ENCODE data around the gene PCDH1. TPM values are rescaled to one million over a fixed set of nuclear protein-coding genes. Genes with fewer than 3 reads are reported as not detected.

The PCDH1 gene
- total and polyA plus RNA-seq, 3 donors from 2014 or later: 5.6 to 10.6 (median 9.6) TPM

GRCh38 chr5:141806626-141807025 lies 71.6 kb downstream of the PCDH1 start:
- Histone ChIP-seq H3K36me3 (ENCODE audit: low read depth, missing control alignments) (no peaks in the 10 kb centered on the region), H3K27me3 (no peaks in the 10 kb centered on the region), H3K4me1 (peaks cover 3% of the 10 kb centered on the region), H3K4me3 (no peak overlapping the region), H3K27ac (no peak overlapping the region), H3K9me3 (no peaks in the 10 kb centered on the region)
- TF ChIP-seq POLR2A (IDR thresholded peaks at IDR 0.05): no peak
- no peak for TF ChIP-seq CTCF (IDR thresholded peaks at IDR 0.05)
- no peak for DNase-seq
- intact Hi-C loops (cut with DNase I; ENCODE audit: low total_unique reads): no loop called here
- WGBS, 2 donors: 64 to 77% methylated on average over 5 of the region's 5 CpGs

DNA sequence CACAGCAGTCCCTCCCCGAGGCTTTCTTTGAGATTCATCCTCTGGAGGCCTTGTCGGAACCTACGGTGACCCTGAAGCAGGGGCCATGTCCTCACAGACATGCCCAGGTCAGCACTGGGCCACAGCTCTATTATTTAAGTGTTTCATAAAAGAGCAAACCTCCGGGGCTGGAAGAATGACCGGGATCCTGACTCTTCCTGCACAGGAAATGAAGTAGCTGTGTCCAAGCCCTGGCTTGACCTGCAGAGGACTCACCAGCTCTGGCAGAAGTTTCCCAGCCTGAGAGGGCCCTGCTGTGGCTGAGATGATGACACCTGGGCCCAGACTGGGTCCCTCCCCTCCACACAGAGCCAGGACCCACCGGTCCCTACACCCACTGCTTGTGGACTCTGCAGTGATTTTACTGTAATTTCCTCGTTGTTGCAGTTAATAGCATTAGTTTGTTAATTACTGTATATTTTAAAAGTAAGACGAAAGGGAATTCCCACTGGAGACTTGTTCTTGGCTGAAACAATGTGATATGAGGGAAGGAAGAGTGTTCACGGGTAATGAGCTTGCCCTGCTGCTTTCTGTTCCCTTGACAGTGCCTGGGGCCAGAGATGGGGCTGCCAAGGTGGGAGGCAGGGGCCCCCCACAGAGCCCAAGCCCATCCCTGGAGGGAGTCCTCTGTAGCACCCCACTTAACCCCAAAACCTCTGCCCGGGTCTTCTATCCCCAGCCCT lies 72.2 kb downstream of the PCDH1 start:
- H3K36me3 ChIP-seq (ENCODE audit: low read depth, missing control alignments): no peaks in the 10 kb centered on the region
- WGBS, 2 donors: 34 to 57% methylated on average over 9 to 10 of the region's 10 CpGs
- no peak for DNase-seq
- no peaks in the 10 kb centered on the region for H3K9me3 ChIP-seq
- no peak overlapping the region for H3K4me3 ChIP-seq
- intact Hi-C loops (cut with DNase I; ENCODE audit: low total_unique reads): no loop called here
- no peak overlapping the region for H3K27ac ChIP-seq
- no peak for TF ChIP-seq POLR2A (IDR thresholded peaks at IDR 0.05)
- peaks cover 3% of the 10 kb centered on the region for H3K4me1 ChIP-seq
- H3K27me3 ChIP-seq: no peaks in the 10 kb centered on the region

- TF ChIP-seq CTCF (IDR thresholded peaks at IDR 0.05): no peak
- H3K4me1 ChIP-seq: peaks cover 3% of the 10 kb centered on the region
- no peaks in the 10 kb centered on the region for H3K36me3 ChIP-seq (ENCODE audit: low read depth, missing control alignments)
- no peak overlapping the region for H3K27ac ChIP-seq
- DNase-seq: no peak
- intact Hi-C loops (cut with DNase I; ENCODE audit: low total_unique reads): no loop called here
- 69 to 81% methylated on average over 5 of the region's 5 CpGs for WGBS, 2 donors
- H3K4me3 ChIP-seq: no peak overlapping the region
- H3K27me3 ChIP-seq: no peaks in the 10 kb centered on the region
- H3K9me3 ChIP-seq: no peaks in the 10 kb centered on the region
Observed at GRCh38 chr5:141804475-141804874, 73.7 kb downstream of the PCDH1 start.

Other genes with a start within 250 kb of the PCDH1 start
- 10 to 100 TPM; 63.9 to 76.5 TPM for gene HDAC3, start 241.6 kb downstream of the PCDH1 start, total RNA-seq
- 57.3 TPM for gene HDAC3, start 241.6 kb downstream of the PCDH1 start, polyA plus RNA-seq (ENCODE audit: insufficient read depth, low read depth, low replicate concordance)
- 10 to 100 TPM; 11.3 to 17.0 TPM for gene RELL2, start 241.4 kb downstream of the PCDH1 start, total RNA-seq
- gene RELL2, start 241.4 kb downstream of the PCDH1 start, polyA plus RNA-seq (ENCODE audit: insufficient read depth, low read depth, low replicate concordance): 8.6 TPM
- 10 to 100 TPM; 19.3 to 21.3 TPM for gene FCHSD1, start 227.0 kb downstream of the PCDH1 start, total RNA-seq
- gene FCHSD1, start 227.0 kb downstream of the PCDH1 start, polyA plus RNA-seq (ENCODE audit: insufficient read depth, low read depth, low replicate concordance): 12.9 TPM
- gene ARAP3, start 196.2 kb downstream of the PCDH1 start, total RNA-seq: 1 to 10 TPM; 4.0 to 4.1 TPM
- gene ARAP3, start 196.2 kb downstream of the PCDH1 start, polyA plus RNA-seq (ENCODE audit: insufficient read depth, low read depth, low replicate concordance): 4.8 TPM
- 10 to 100 TPM; 69.9 to 75.8 TPM for gene DELE1, start 45.5 kb upstream of the PCDH1 start, total RNA-seq
- 51.2 TPM for gene DELE1, start 45.5 kb upstream of the PCDH1 start, polyA plus RNA-seq (ENCODE audit: insufficient read depth, low read depth, low replicate concordance)
- 1 to 10 TPM in 1 of 2 donors, under 1 TPM in 1; 0.31 to 2.0 TPM for gene PCDH12, start 79.8 kb upstream of the PCDH1 start, total RNA-seq
- gene PCDH12, start 79.8 kb upstream of the PCDH1 start, polyA plus RNA-seq (ENCODE audit: insufficient read depth, low read depth, low replicate concordance): 1.6 TPM
- gene RNF14, start 90.7 kb upstream of the PCDH1 start, total RNA-seq: 100 to 1,000 TPM in 1 of 2 donors, 10 to 100 TPM in 1; 98.8 to 101 TPM
- 149 TPM for gene RNF14, start 90.7 kb upstream of the PCDH1 start, polyA plus RNA-seq (ENCODE audit: insufficient read depth, low read depth, low replicate concordance)
- 10 to 100 TPM; 32.9 to 49.4 TPM for gene GNPDA1, start 134.6 kb upstream of the PCDH1 start, total RNA-seq
- 53.4 TPM for gene GNPDA1, start 134.6 kb upstream of the PCDH1 start, polyA plus RNA-seq (ENCODE audit: insufficient read depth, low read depth, low replicate concordance)
- 100 to 1,000 TPM; 292 to 319 TPM for gene NDFIP1, start 230.4 kb upstream of the PCDH1 start, total RNA-seq
- gene NDFIP1, start 230.4 kb upstream of the PCDH1 start, polyA plus RNA-seq (ENCODE audit: insufficient read depth, low read depth, low replicate concordance): 88.7 TPM

Measured in testis (tissue), 3 donors.